Endothelial cell (in vitro differentiated cells): ENCODE measurements around the gene TEKT1. TPM values are rescaled to one million over a fixed set of nuclear protein-coding genes. Genes with fewer than 3 reads are reported as not detected.
"Not testable (repeated sequence)": the region's sequence is repeated elsewhere in the genome, so short reads cannot be mapped to it uniquely, and the experiment has no call there.

Experiments used
- DNase-seq: peaks from one replicate; pipeline ENCODE4 v3.0.0; 2021; ENCODE audit warnings: low spot score
- H3K27ac Mint-ChIP-seq: one replicate; pipeline ENCODE4 v1.8.0; 2021; ENCODE audit warnings: mixed read lengths, inconsistent platforms; ENCODE audit not compliant: unreplicated experiment
- H3K27me3 Mint-ChIP-seq: one replicate; pipeline ENCODE4 v1.8.0; 2021; ENCODE audit warnings: mild to moderate bottlenecking, moderate library complexity, mixed read lengths, inconsistent platforms; ENCODE audit not compliant: unreplicated experiment
- H3K36me3 Mint-ChIP-seq: one replicate; pipeline ENCODE4 v1.8.0; 2021; ENCODE audit warnings: mild to moderate bottlenecking, low read depth, mixed read lengths, inconsistent platforms; ENCODE audit not compliant: unreplicated experiment
- H3K4me1 Mint-ChIP-seq: one replicate; pipeline ENCODE4 v1.8.0; 2021; ENCODE audit warnings: mild to moderate bottlenecking, mixed read lengths, inconsistent platforms; ENCODE audit not compliant: unreplicated experiment
- H3K4me3 Mint-ChIP-seq: one replicate; pipeline ENCODE4 v1.8.0; 2021; ENCODE audit warnings: mild to moderate bottlenecking, mixed read lengths, inconsistent platforms; ENCODE audit not compliant: unreplicated experiment
- H3K9me3 Mint-ChIP-seq: one replicate; pipeline ENCODE4 v1.8.0; 2021; ENCODE audit warnings: mixed read lengths, inconsistent platforms; ENCODE audit not compliant: unreplicated experiment
- long read RNA-seq: library from polyadenylated mRNA; unstranded; transcript quantifications from one replicate; pipeline ENCODE4 v2.0.0, GENCODE V29; 2020; ENCODE audit not compliant: unreplicated experiment
- total RNA-seq: library from RNA; stranded (reverse); fragmentation: NEBNext Ultra II Directional; extraction: Animal tissue kit (Norgen Biotek cat#: 25700); gene quantifications from one replicate; pipeline ENCODE4 v1.2.1, GENCODE V29; 2021; ENCODE audit not compliant: unreplicated experiment
- TF ChIP-seq, protein P1 (sequence below): fragments of 200-600 bp; sonication (generic); IDR thresholded peaks from one replicate; pipeline ENCODE4 v1.5.0; 2021; ENCODE audit warnings: antibody characterized with exemption; ENCODE audit not compliant: unreplicated experiment

TEKT1 gene
- total RNA-seq: 1.2 TPM
- long read RNA-seq: 0 reads

GRCh38 chr17:6831661-6832263, at the start of gene TEKT1:
TEKT1 (minus strand) TSS chr17:6831729; CDS start chr17:6830376, 1,353 bp downstream.
- H3K36me3 Mint-ChIP-seq: no peaks in the 10 kb centered on the region
- peaks cover 8% of the 10 kb centered on the region for H3K27me3 Mint-ChIP-seq
- H3K4me3 Mint-ChIP-seq: peak within 1 kb of the TSS; percentile 91
- H3K27ac Mint-ChIP-seq: peak within 1 kb of the TSS; percentile 97
- TF ChIP-seq, protein P1, sequence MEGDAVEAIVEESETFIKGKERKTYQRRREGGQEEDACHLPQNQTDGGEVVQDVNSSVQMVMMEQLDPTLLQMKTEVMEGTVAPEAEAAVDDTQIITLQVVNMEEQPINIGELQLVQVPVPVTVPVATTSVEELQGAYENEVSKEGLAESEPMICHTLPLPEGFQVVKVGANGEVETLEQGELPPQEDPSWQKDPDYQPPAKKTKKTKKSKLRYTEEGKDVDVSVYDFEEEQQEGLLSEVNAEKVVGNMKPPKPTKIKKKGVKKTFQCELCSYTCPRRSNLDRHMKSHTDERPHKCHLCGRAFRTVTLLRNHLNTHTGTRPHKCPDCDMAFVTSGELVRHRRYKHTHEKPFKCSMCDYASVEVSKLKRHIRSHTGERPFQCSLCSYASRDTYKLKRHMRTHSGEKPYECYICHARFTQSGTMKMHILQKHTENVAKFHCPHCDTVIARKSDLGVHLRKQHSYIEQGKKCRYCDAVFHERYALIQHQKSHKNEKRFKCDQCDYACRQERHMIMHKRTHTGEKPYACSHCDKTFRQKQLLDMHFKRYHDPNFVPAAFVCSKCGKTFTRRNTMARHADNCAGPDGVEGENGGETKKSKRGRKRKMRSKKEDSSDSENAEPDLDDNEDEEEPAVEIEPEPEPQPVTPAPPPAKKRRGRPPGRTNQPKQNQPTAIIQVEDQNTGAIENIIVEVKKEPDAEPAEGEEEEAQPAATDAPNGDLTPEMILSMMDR: no peak
- peaks cover 17% of the 10 kb centered on the region for H3K4me1 Mint-ChIP-seq
- DNase-seq: peak; percentile 92
- H3K9me3 Mint-ChIP-seq: no peaks in the 10 kb centered on the region

- not testable (repeated sequence) for DNase-seq, H3K9me3 Mint-ChIP-seq, H3K4me3 Mint-ChIP-seq, H3K27me3 Mint-ChIP-seq
- Mint-ChIP-seq H3K36me3 (peaks cover 17% of the 10 kb centered on the region), H3K27ac (peak overlapping the region; percentile 90), H3K4me1 (peaks cover 15% of the 10 kb centered on the region)
Measured at GRCh38 chr17:6879221-6879975, 47.9 kb upstream of the TEKT1 start.

- H3K4me1 Mint-ChIP-seq: peaks cover 15% of the 10 kb centered on the region
- H3K27me3 Mint-ChIP-seq, H3K4me3 Mint-ChIP-seq, H3K9me3 Mint-ChIP-seq, H3K36me3 Mint-ChIP-seq, DNase-seq, H3K27ac Mint-ChIP-seq: not testable (repeated sequence)
Measured at GRCh38 chr17:6875276-6875675, 43.7 kb upstream of the TEKT1 start.

DNA sequence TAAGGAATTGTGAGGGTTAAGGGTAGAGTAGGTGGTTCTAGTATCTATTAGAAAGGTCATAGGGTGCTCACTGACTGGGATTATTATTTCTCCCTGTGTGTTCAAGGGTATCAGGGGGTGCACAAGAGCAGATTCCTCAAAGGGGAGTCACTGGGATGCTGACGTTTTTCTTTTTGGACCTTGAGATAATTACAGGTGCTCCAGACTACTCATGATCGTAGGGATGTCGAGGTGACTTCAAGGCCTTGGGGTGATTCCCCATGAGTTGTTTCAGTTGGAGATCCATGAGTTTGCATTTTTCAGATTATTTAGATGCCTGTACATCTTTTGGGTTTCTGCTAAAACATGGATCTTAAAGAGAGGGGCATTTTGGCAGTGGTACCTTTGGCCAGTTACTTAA, 41.4 kb upstream of the TEKT1 start:
- no peak overlapping the region for H3K27ac Mint-ChIP-seq
- DNase-seq: no peak
- H3K4me3 Mint-ChIP-seq: no peak overlapping the region
- H3K4me1 Mint-ChIP-seq: no peaks in the 10 kb centered on the region
- H3K27me3 Mint-ChIP-seq: peaks cover 2% of the 10 kb centered on the region
- H3K36me3 Mint-ChIP-seq: peaks cover 3% of the 10 kb centered on the region
- TF ChIP-seq, protein P1: no peak
- H3K9me3 Mint-ChIP-seq: no peaks in the 10 kb centered on the region

DNA sequence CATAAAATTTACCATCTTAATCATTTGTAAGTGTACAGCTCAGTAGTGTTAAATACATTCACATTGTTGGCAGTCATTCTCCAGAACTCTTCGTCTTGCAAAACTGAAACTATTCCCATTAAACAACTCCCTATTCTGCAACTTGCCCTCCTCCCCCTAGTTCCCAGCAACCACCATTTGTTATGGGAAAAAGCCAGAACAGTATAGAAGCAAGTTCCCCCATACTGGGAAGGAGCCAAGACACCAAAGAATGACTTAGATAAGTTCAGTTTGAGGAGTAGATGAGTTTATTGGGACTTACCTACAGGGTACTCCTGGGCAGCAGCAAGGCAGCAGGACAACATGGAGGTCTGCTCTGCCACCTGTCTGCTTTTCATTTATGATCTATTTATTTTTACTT, 39.3 kb upstream of the TEKT1 start:
- H3K36me3 Mint-ChIP-seq: peaks cover 8% of the 10 kb centered on the region
- no peak overlapping the region for H3K4me3 Mint-ChIP-seq
- peaks cover 2% of the 10 kb centered on the region for H3K27me3 Mint-ChIP-seq
- H3K27ac Mint-ChIP-seq: no peak overlapping the region
- H3K9me3 Mint-ChIP-seq: no peaks in the 10 kb centered on the region
- TF ChIP-seq, protein P1: no peak
- H3K4me1 Mint-ChIP-seq: no peaks in the 10 kb centered on the region
- no peak for DNase-seq

GRCh38 chr17:6868582-6868981, 37.1 kb upstream of the TEKT1 start:
- no peaks in the 10 kb centered on the region for H3K9me3 Mint-ChIP-seq
- H3K27ac Mint-ChIP-seq: no peak overlapping the region
- H3K4me1 Mint-ChIP-seq: no peaks in the 10 kb centered on the region
- no peak overlapping the region for H3K4me3 Mint-ChIP-seq
- TF ChIP-seq, protein P1: no peak
- no peak for DNase-seq
- peaks cover 2% of the 10 kb centered on the region for H3K27me3 Mint-ChIP-seq
- peaks cover 8% of the 10 kb centered on the region for H3K36me3 Mint-ChIP-seq
